ENCODE results near the gene SERPING1.

DNA sequence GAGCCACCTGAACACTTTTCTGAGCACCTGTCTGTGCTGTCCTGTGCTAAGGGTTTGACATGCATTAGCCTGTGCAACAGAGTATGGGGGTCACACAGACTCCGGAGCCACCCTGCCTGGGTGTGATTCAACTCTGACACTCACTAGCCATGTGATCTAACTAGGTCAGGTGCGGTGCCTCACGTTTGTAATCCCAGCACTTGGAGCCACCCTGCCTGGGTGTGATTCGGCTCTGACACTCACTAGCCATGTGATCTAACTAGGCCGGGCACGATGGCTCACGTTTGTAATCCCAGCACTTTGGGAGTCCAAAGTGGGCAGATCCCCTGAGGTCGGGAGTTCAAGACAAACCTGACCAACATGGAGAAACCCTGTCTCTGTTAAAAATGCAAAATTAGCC lies 41.4 kb upstream of the SERPING1 start:
- TF ChIP-seq, protein P1, sequence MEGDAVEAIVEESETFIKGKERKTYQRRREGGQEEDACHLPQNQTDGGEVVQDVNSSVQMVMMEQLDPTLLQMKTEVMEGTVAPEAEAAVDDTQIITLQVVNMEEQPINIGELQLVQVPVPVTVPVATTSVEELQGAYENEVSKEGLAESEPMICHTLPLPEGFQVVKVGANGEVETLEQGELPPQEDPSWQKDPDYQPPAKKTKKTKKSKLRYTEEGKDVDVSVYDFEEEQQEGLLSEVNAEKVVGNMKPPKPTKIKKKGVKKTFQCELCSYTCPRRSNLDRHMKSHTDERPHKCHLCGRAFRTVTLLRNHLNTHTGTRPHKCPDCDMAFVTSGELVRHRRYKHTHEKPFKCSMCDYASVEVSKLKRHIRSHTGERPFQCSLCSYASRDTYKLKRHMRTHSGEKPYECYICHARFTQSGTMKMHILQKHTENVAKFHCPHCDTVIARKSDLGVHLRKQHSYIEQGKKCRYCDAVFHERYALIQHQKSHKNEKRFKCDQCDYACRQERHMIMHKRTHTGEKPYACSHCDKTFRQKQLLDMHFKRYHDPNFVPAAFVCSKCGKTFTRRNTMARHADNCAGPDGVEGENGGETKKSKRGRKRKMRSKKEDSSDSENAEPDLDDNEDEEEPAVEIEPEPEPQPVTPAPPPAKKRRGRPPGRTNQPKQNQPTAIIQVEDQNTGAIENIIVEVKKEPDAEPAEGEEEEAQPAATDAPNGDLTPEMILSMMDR (IDR thresholded peaks at IDR 0.05): no peak
- no peak for TF ChIP-seq POLR2A (IDR thresholded peaks at IDR 0.05)
- no peak for TF ChIP-seq EP300 (IDR thresholded peaks at IDR 0.05)
- TF ChIP-seq POLR2AphosphoS5 (IDR thresholded peaks at IDR 0.05): no peak
